H9 (cell line): ENCODE measurements around the gene CDCA3. TPM values are rescaled to one million over a fixed set of nuclear protein-coding genes. Genes with fewer than 3 reads are reported as not detected.

Experiments used
- DNase-seq: peaks from one replicate; pipeline ENCODE4 v3.0.0-alpha.2; 2017
- H2AFZ ChIP-seq: one replicate; pipeline ENCODE4 v1.6.1; 2013; ENCODE audit warnings: mild to moderate bottlenecking, low read length, control low read depth, moderate library complexity
- H2AK5ac ChIP-seq: 2 replicates; pipeline ENCODE4 v1.6.1; 2013; ENCODE audit warnings: low read length, control low read depth, mixed read lengths; ENCODE audit not compliant: insufficient read length
- H2BK120ac ChIP-seq: one replicate; pipeline ENCODE4 v1.6.1; 2013; ENCODE audit warnings: low read depth, mild to moderate bottlenecking, low read length, control low read depth, inconsistent platforms; ENCODE audit not compliant: poor library complexity, severe bottlenecking
- H2BK12ac ChIP-seq: 2 replicates; pipeline ENCODE4 v1.6.1; 2013; ENCODE audit warnings: low read length, control low read depth, mixed read lengths, low read depth; ENCODE audit not compliant: insufficient read length
- H2BK15ac ChIP-seq: 2 replicates; pipeline ENCODE4 v1.6.1; 2013; ENCODE audit warnings: low read depth, low read length, control low read depth
- H2BK20ac ChIP-seq: one replicate; pipeline ENCODE4 v1.6.1; 2013; ENCODE audit warnings: low read depth, mild to moderate bottlenecking, low read length, control low read depth, inconsistent platforms; ENCODE audit not compliant: poor library complexity, severe bottlenecking
- H2BK5ac ChIP-seq: 2 replicates; pipeline ENCODE4 v1.6.1; 2013; ENCODE audit warnings: low read length, control low read depth, mixed read lengths; ENCODE audit not compliant: insufficient read length
- H3K14ac ChIP-seq: 2 replicates; pipeline ENCODE4 v1.6.1; 2013; ENCODE audit warnings: low read length, control low read depth; ENCODE audit not compliant: insufficient read depth
- H3K18ac ChIP-seq: 2 replicates; pipeline ENCODE4 v1.6.1; 2013; ENCODE audit warnings: low read depth, mild to moderate bottlenecking, mixed read lengths, low read length, control low read depth; ENCODE audit not compliant: insufficient read length
- H3K23ac ChIP-seq: 2 replicates; pipeline ENCODE4 v1.6.1; 2013; ENCODE audit warnings: low read length, control low read depth, mixed read lengths, low read depth; ENCODE audit not compliant: insufficient read length
- H3K23me2 ChIP-seq: 2 replicates; pipeline ENCODE4 v1.6.1; 2013; ENCODE audit warnings: low read depth, mild to moderate bottlenecking, mixed read lengths, low read length, control low read depth; ENCODE audit not compliant: insufficient read length, poor library complexity, severe bottlenecking
- H3K27ac ChIP-seq: 2 replicates; pipeline ENCODE4 v1.5.1; 2013; ENCODE audit warnings: low read length, control low read depth, mixed read lengths, low read depth; ENCODE audit not compliant: insufficient read length
- H3K27me3 ChIP-seq: 2 replicates; pipeline ENCODE4 v1.6.1; 2013; ENCODE audit warnings: low read length, control low read depth, inconsistent platforms; ENCODE audit not compliant: insufficient read depth
- H3K4ac ChIP-seq: 2 replicates; pipeline ENCODE4 v1.6.1; 2013; ENCODE audit warnings: low read depth, mild to moderate bottlenecking, control low read depth, inconsistent platforms, low read length, moderate library complexity
- H3K4me1 ChIP-seq: 2 replicates; pipeline ENCODE4 v1.6.1; 2013; ENCODE audit warnings: low read length, control low read depth, inconsistent platforms; ENCODE audit not compliant: insufficient read depth
- H3K4me2 ChIP-seq: 2 replicates; pipeline ENCODE4 v1.6.1; 2013; ENCODE audit warnings: low read length, control low read depth, mixed read lengths; ENCODE audit not compliant: insufficient read length, insufficient read depth
- H3K56ac ChIP-seq: 2 replicates; pipeline ENCODE4 v1.6.1; 2013; ENCODE audit warnings: low read depth, mild to moderate bottlenecking, mixed read lengths, low read length, control low read depth; ENCODE audit not compliant: insufficient read length
- H3K79me1 ChIP-seq: 2 replicates; pipeline ENCODE4 v1.6.1; 2013; ENCODE audit warnings: low read depth, mild to moderate bottlenecking, moderate library complexity, low read length, control low read depth, inconsistent platforms; ENCODE audit not compliant: insufficient read depth, poor library complexity, severe bottlenecking
- H3K79me2 ChIP-seq: 2 replicates; pipeline ENCODE4 v1.6.1; 2013; ENCODE audit warnings: low read length, control low read depth, inconsistent platforms; ENCODE audit not compliant: insufficient read depth
- H3K9ac ChIP-seq: 2 replicates; pipeline ENCODE4 v1.6.1; 2013; ENCODE audit warnings: low read length, control low read depth, mixed read lengths; ENCODE audit not compliant: insufficient read length; ENCODE audit errors: extremely low read depth
- H3K9me3 ChIP-seq: one replicate; pipeline ENCODE4 v1.6.1; 2013; ENCODE audit warnings: low read depth, low read length, inconsistent platforms; ENCODE audit not compliant: control insufficient read depth
- H3T11ph ChIP-seq: one replicate; pipeline ENCODE4 v1.6.1; 2013; ENCODE audit warnings: mild to moderate bottlenecking, low read length, control low read depth, inconsistent platforms
- H4K20me1 ChIP-seq: one replicate; pipeline ENCODE4 v1.6.1; 2013; ENCODE audit not compliant: control insufficient read depth, insufficient read length, insufficient read depth
- H4K5ac ChIP-seq: 2 replicates; pipeline ENCODE4 v1.6.1; 2013; ENCODE audit warnings: low read depth, mild to moderate bottlenecking, mixed read lengths, low read length, control low read depth; ENCODE audit not compliant: insufficient read length
- H4K8ac ChIP-seq: replicated peaks from 2 replicates; pipeline ENCODE4 v1.6.1; 2013; ENCODE audit warnings: low read length, control low read depth, mixed read lengths, low read depth; ENCODE audit not compliant: insufficient read length
- H4K91ac ChIP-seq: 2 replicates; pipeline ENCODE4 v1.6.1; 2013; ENCODE audit warnings: low read depth, mild to moderate bottlenecking, moderate library complexity, mixed read lengths, low read length, control low read depth; ENCODE audit not compliant: insufficient read length
- H3K27ac Mint-ChIP-seq, 3 experiments: 2 replicates in 2 of 3; 3 replicates in 1 of 3; pipeline ENCODE4 v1.8.0; 2020 to 2021; ENCODE audit warnings: mixed read lengths in 3 of 3, mild to moderate bottlenecking in 1 of 3, moderate library complexity in 1 of 3
- H3K27me3 Mint-ChIP-seq: 2 replicates; pipeline ENCODE4 v1.8.0; 2021; ENCODE audit warnings: low read depth, mild to moderate bottlenecking, moderate library complexity, mixed read lengths
- H3K36me3 Mint-ChIP-seq, 3 experiments: 2 replicates in 2 of 3; 3 replicates in 1 of 3; pipeline ENCODE4 v1.8.0; 2020 to 2021; ENCODE audit warnings: low read depth in 3 of 3, mixed read lengths in 3 of 3; ENCODE audit not compliant: insufficient read depth in 1 of 3
- H3K4me1 Mint-ChIP-seq, 2 experiments: 2 replicates each; pipeline ENCODE4 v1.8.0; 2020; ENCODE audit warnings: mixed read lengths in 2 of 2
- H3K4me3 Mint-ChIP-seq, 2 experiments: 2 replicates in 1 of 2; 3 replicates in 1 of 2; pipeline ENCODE4 v1.8.0; 2020 to 2021; ENCODE audit warnings: mild to moderate bottlenecking in 2 of 2, mixed read lengths in 2 of 2, moderate library complexity in 1 of 2
- H3K9me3 Mint-ChIP-seq, 2 experiments: 2 replicates in 1 of 2; 3 replicates in 1 of 2; pipeline ENCODE4 v1.8.0; 2020; ENCODE audit warnings: mild to moderate bottlenecking in 2 of 2, mixed read lengths in 2 of 2, moderate library complexity in 1 of 2
- CTCF ChIP-seq: fragments of 200-600 bp; sonication (generic); conservative IDR thresholded peaks from 3 replicates; pipeline ENCODE4 v1.8.0; 2021; ENCODE audit warnings: antibody characterized with exemption, mild to moderate bottlenecking
- WGBS: extraction: QIAGEN DNeasy Blood & Tissue Kit; methylation state at CpG from one replicate; pipeline ENCODE4 v1.1.7; 2013; ENCODE audit warnings: missing lambda C conversion rate, low lambda C conversion rate, mixed read lengths; ENCODE audit not compliant: insufficient read length; ENCODE audit errors: extremely low coverage; 5-methylcytosine and 5-hydroxymethylcytosine counted together
- total RNA-seq: library from RNA; stranded (reverse); gene quantifications from 2 replicates; pipeline ENCODE4 v1.2.1, GENCODE V29; 2021

CDCA3 gene
- total RNA-seq, 1 experiment from 2014 or later = 45.1 TPM

- Histone ChIP-seq H3K56ac (no peak overlapping the region), H4K91ac (no peak overlapping the region), H3K4me2 (no peak overlapping the region), H2BK12ac (no peak overlapping the region), H3K27me3 (no peaks in the 10 kb centered on the region), H3K23me2 (no peaks in the 10 kb centered on the region), H2BK120ac (no peak overlapping the region), H2AFZ (no peak overlapping the region), H3K14ac (no peak overlapping the region), H3K23ac (no peak overlapping the region), H3K9ac (no peak overlapping the region), H2AK5ac (no peak overlapping the region), H4K8ac (no peak overlapping the region), H2BK5ac (no peak overlapping the region), H2BK15ac (no peak overlapping the region), H3T11ph (no peak overlapping the region), H2BK20ac (no peak overlapping the region), H3K79me2 (no peaks in the 10 kb centered on the region), H3K18ac (no peak overlapping the region), H3K27ac (no peak overlapping the region), H3K4me1 (peaks cover 2% of the 10 kb centered on the region; the same call in 1 of the 2 replicates), H4K20me1 (peaks cover 2% of the 10 kb centered on the region), H3K9me3 (no peaks in the 10 kb centered on the region), H3K4ac (no peak overlapping the region), H4K5ac (no peak overlapping the region), H3K79me1 (no peaks in the 10 kb centered on the region)
- no peak for TF ChIP-seq CTCF
- no CpG with 5 or more reads among the region's 5 CpGs for WGBS
- Mint-ChIP-seq H3K27me3 (no peaks in the 10 kb centered on the region; the same call in 1 of the 2 replicates), H3K4me1 (peaks cover 4 to 14% of the 10 kb centered on the region in 2 experiments), H3K36me3 (no peaks in the 10 kb centered on the region), H3K4me3 (no peak overlapping the region; a peak in 1 of 5 replicates), H3K27ac (no peak overlapping the region), H3K9me3 (no peaks in the 10 kb centered on the region)
- no peak for DNase-seq
Observed at GRCh38 chr12:6899427-6899826, 48.3 kb upstream of the CDCA3 start.
